HCT116 (cell line): ENCODE results near the gene SLC16A7. TPM values are rescaled to one million over a fixed set of nuclear protein-coding genes. Genes with fewer than 3 reads are reported as not detected.

Source experiments
- ATAC-seq: fragments of 200-7000 bp; cut with Tn5 transposase; 2 replicates; pipeline ENCODE4 v1.9.1; 2020; ENCODE audit warnings: mild to moderate bottlenecking, moderate library complexity
- BruUV-seq: library from RNA; stranded (reverse); fragments of 400-500 nt; replicated peaks from 2 replicates; lab custom pipeline; 2021; lab: Mats Ljungman, UMichigan
- CTCF ChIA-PET: fragments of 300-600 bp; sonication (Branson Sonifier 250); formaldehyde crosslinking; loops from one replicate; lab custom pipeline; 2021; ENCODE audit warnings: antibody characterized with exemption; lab: Charles Lee
- POLR2A ChIA-PET: fragments of 300-600, 350-600 bp; sonication (Branson Sonifier 250); formaldehyde crosslinking; loops from one replicate; lab custom pipeline; 2021; ENCODE audit warnings: antibody characterized with exemption; lab: Charles Lee
- RAD21 ChIA-PET, 2 experiments: fragments of 300-600 bp; sonication (Branson Sonifier 250); formaldehyde crosslinking; loops; one replicate each; lab custom pipeline; 2023; ENCODE audit warnings: low total read pairs in 2 of 2; ENCODE audit not compliant: uncharacterized antibody in 2 of 2, unreplicated experiment in 2 of 2, low non-redundant PET in 1 of 2; lab: Charles Lee
- DNase-seq: peaks from one replicate; pipeline ENCODE4 v3.0.0-alpha.2; 2010; ENCODE audit warnings: low read depth, low spot score
- H2AFZ ChIP-seq: fragments of 200-600 bp; shearing (Covaris generic), sonication (generic); 2 replicates; pipeline ENCODE4 v1.6.1; 2017; ENCODE audit warnings: low read depth, mixed run types, mixed read lengths, antibody characterized with exemption, low read length; ENCODE audit not compliant: poor library complexity, severe bottlenecking
- H3K27ac ChIP-seq: 2 replicates; pipeline ENCODE4 v1.5.1; 2012; ENCODE audit warnings: low read depth, low read length
- H3K27me3 ChIP-seq: fragments of 200-600 bp; sonication (generic); 2 replicates; pipeline ENCODE4 v1.6.1; 2016; ENCODE audit warnings: mixed run types, low read length, mixed read lengths; ENCODE audit not compliant: insufficient read depth
- H3K36me3 ChIP-seq, 2 experiments: fragments of 200-500 bp in 1 of 2; fragments of 200-600 bp in 1 of 2; sonication (Bioruptor generic) in 1 of 2; sonication (generic) in 1 of 2; 2 replicates each; pipeline versions ENCODE4 v1.5.1 to v1.6.1; 2014 to 2016; ENCODE audit warnings: low read length in 2 of 2, inconsistent platforms in 1 of 2, mixed read lengths in 1 of 2, mixed run types in 1 of 2; ENCODE audit not compliant: insufficient read depth in 2 of 2, control insufficient read depth in 1 of 2
- H3K4me1 ChIP-seq, 2 experiments: fragments of 200-600 bp in 1 of 2; sonication (generic) in 1 of 2; 2 replicates each; pipeline versions ENCODE4 v1.5.1 to v1.6.1; 2012 to 2017; ENCODE audit warnings: low read length in 2 of 2, inconsistent platforms in 1 of 2, mild to moderate bottlenecking in 1 of 2, mixed read lengths in 1 of 2, mixed run types in 1 of 2, moderate library complexity in 1 of 2; ENCODE audit not compliant: insufficient read depth in 2 of 2, control insufficient read depth in 1 of 2
- H3K4me2 ChIP-seq: fragments of 200-600 bp; sonication (generic); 2 replicates; pipeline ENCODE4 v1.6.1; 2017; ENCODE audit warnings: mixed run types, low read length, mixed read lengths
- H3K4me3 ChIP-seq, 2 experiments: fragments of 200-600 bp in 1 of 2; sonication (generic) in 1 of 2; replicated peaks in 1 of 2; 2 replicates each; pipeline ENCODE4 v1.5.1; 2011 to 2016; ENCODE audit warnings: low read length in 2 of 2, control low read depth in 1 of 2, low read depth in 1 of 2, mild to moderate bottlenecking in 1 of 2, mixed read lengths in 1 of 2, mixed run types in 1 of 2
- H3K79me2 ChIP-seq: fragments of 200-600 bp; sonication (generic); 2 replicates; pipeline ENCODE4 v1.6.1; 2017; ENCODE audit warnings: mild to moderate bottlenecking, mixed run types, low read length, moderate library complexity, mixed read lengths; ENCODE audit not compliant: insufficient read depth
- H3K9ac ChIP-seq: fragments of 200-600 bp; sonication (generic); 2 replicates; pipeline ENCODE4 v1.6.1; 2016; ENCODE audit warnings: low read length, mixed read lengths
- H3K9me2 ChIP-seq: fragments of 200-600 bp; sonication (generic), shearing (Covaris generic); 2 replicates; pipeline ENCODE4 v1.6.1; 2017; ENCODE audit warnings: mixed run types, mild to moderate bottlenecking, moderate library complexity; ENCODE audit not compliant: insufficient read depth
- H3K9me3 ChIP-seq, 2 experiments: fragments of 200-500 bp in 1 of 2; fragments of 200-600 bp in 1 of 2; sonication (Bioruptor generic) in 1 of 2; sonication (generic) in 1 of 2; 2 replicates each; pipeline ENCODE4 v1.6.1; 2014 to 2017; ENCODE audit warnings: low read length in 2 of 2, mixed read lengths in 2 of 2, inconsistent platforms in 1 of 2, low read depth in 1 of 2, mild to moderate bottlenecking in 1 of 2, mixed run types in 1 of 2, moderate library complexity in 1 of 2; ENCODE audit not compliant: control insufficient read depth in 1 of 2, insufficient read depth in 1 of 2
- H4K20me1 ChIP-seq: fragments of 200-600 bp; sonication (generic), shearing (Covaris generic); 2 replicates; pipeline ENCODE4 v1.6.1; 2017; ENCODE audit warnings: mixed run types, mild to moderate bottlenecking, moderate library complexity; ENCODE audit not compliant: insufficient read depth
- CEBPB ChIP-seq: IDR thresholded peaks from 2 replicates; pipeline ENCODE4 v1.6.1; 2012; ENCODE audit warnings: low read depth
- EGR1 ChIP-seq: IDR thresholded peaks from 2 replicates; pipeline ENCODE4 v1.6.1; 2012; ENCODE audit warnings: low read depth
- ELF1 ChIP-seq: IDR thresholded peaks from 2 replicates; pipeline ENCODE4 v1.6.1; 2012; ENCODE audit warnings: low read depth, borderline replicate concordance
- EZH2 ChIP-seq: fragments of 200-600 bp; sonication (generic); IDR thresholded peaks from 2 replicates; pipeline ENCODE4 v1.6.1; 2017; ENCODE audit warnings: antibody characterized with exemption, mixed run types
- EZH2phosphoT487 ChIP-seq: fragments of 200-600 bp; IDR thresholded peaks from 2 replicates; pipeline ENCODE4 v1.6.1; 2018; ENCODE audit warnings: antibody characterized with exemption, borderline replicate concordance
- POLR2AphosphoS5 ChIP-seq: IDR thresholded peaks from 2 replicates; pipeline ENCODE4 v1.6.1; 2011; ENCODE audit warnings: mild to moderate bottlenecking, low read depth, low read length, moderate library complexity
- SRF ChIP-seq: IDR thresholded peaks from 2 replicates; pipeline ENCODE4 v1.6.1; 2012; ENCODE audit warnings: low read depth
- YY1 ChIP-seq: IDR thresholded peaks from 2 replicates; pipeline ENCODE4 v1.6.1; 2011; ENCODE audit warnings: low read length, low read depth, moderate library complexity, mild to moderate bottlenecking; ENCODE audit not compliant: insufficient replicate concordance; ENCODE audit errors: extremely low read depth
- intact Hi-C: fragments of 100-400 bp; cut with micrococcal nuclease; formaldehyde crosslinking; loops from 2 replicates; pipeline ENCODE4 v1.10.0; 2022
- total RNA-seq: library from RNA; stranded (reverse); gene quantifications from one replicate; pipeline ENCODE4 v1.2.1, GENCODE V29; 2021; ENCODE audit not compliant: unreplicated experiment

Gene SLC16A7
- total RNA-seq, 1 experiment from 2014 or later: 10.0 TPM

- intact Hi-C loops: no loop called here
- no peaks in the 10 kb centered on the region for H3K9me2 ChIP-seq
- DNase-seq: no peak
- ChIA-PET CTCF (no interaction called here), RAD21 (no interaction called here)
- H3K9me3 ChIP-seq: no peaks in the 10 kb centered on the region
- no peaks in the 10 kb centered on the region for H3K36me3 ChIP-seq
- no peak for TF ChIP-seq SRF
- no peak for TF ChIP-seq EGR1
- TF ChIP-seq EZH2phosphoT487: no peak
- TF ChIP-seq ELF1: no peak
- TF ChIP-seq EZH2: no peak
- no peak for TF ChIP-seq POLR2AphosphoS5
- TF ChIP-seq, all 23 proteins: peak for 0
- Histone ChIP-seq H2AFZ (no peak overlapping the region), H4K20me1 (no peaks in the 10 kb centered on the region), H3K4me1 (peaks cover 0 to 6% of the 10 kb centered on the region in 2 experiments; a peak in 2 of 4 replicates), H3K4me2 (no peak overlapping the region), H3K27ac (no peak overlapping the region), H3K9ac (no peak overlapping the region), H3K79me2 (no peaks in the 10 kb centered on the region), H3K4me3 (no peak overlapping the region), H3K27me3 (no peaks in the 10 kb centered on the region)
- POLR2A ChIA-PET: no interaction called here
- ATAC-seq: no peak
- no TSS peak for BruUV-seq
Observed at GRCh38 chr12:59708484-59708883, 112.7 kb downstream of the SLC16A7 start.

- Histone ChIP-seq H3K79me2 (no peaks in the 10 kb centered on the region), H3K4me2 (no peak overlapping the region), H2AFZ (no peak overlapping the region), H3K4me1 (peaks cover 0 to 6% of the 10 kb centered on the region in 2 experiments; a peak in 2 of 4 replicates), H3K9ac (no peak overlapping the region), H3K36me3 (no peaks in the 10 kb centered on the region), H3K27me3 (no peaks in the 10 kb centered on the region), H4K20me1 (no peaks in the 10 kb centered on the region), H3K9me3 (no peaks in the 10 kb centered on the region), H3K27ac (no peak overlapping the region), H3K9me2 (no peaks in the 10 kb centered on the region), H3K4me3 (no peak overlapping the region)
- CTCF ChIA-PET: no interaction called here
- POLR2A ChIA-PET: no interaction called here
- no peak for TF ChIP-seq YY1
- TF ChIP-seq CEBPB: no peak
- RAD21 ChIA-PET: no interaction called here
- DNase-seq (no peak), ATAC-seq (no peak)
- BruUV-seq: no TSS peak
- intact Hi-C loops: no loop called here
Observed at GRCh38 chr12:59710004-59710628, 114.3 kb downstream of the SLC16A7 start.
